Skeletal muscle cell (primary cell): ENCODE results near the gene INAFM2.

Experiments used
- DNase-seq: peaks from one replicate; pipeline ENCODE4 v3.0.0-alpha.2; 2010; ENCODE audit warnings: low read depth
- H3K4me3 ChIP-seq: 2 replicates; pipeline ENCODE4 v1.5.1; 2011; ENCODE audit warnings: low read depth, mild to moderate bottlenecking, control low read depth, low read length, moderate library complexity

Gene INAFM2

DNA sequence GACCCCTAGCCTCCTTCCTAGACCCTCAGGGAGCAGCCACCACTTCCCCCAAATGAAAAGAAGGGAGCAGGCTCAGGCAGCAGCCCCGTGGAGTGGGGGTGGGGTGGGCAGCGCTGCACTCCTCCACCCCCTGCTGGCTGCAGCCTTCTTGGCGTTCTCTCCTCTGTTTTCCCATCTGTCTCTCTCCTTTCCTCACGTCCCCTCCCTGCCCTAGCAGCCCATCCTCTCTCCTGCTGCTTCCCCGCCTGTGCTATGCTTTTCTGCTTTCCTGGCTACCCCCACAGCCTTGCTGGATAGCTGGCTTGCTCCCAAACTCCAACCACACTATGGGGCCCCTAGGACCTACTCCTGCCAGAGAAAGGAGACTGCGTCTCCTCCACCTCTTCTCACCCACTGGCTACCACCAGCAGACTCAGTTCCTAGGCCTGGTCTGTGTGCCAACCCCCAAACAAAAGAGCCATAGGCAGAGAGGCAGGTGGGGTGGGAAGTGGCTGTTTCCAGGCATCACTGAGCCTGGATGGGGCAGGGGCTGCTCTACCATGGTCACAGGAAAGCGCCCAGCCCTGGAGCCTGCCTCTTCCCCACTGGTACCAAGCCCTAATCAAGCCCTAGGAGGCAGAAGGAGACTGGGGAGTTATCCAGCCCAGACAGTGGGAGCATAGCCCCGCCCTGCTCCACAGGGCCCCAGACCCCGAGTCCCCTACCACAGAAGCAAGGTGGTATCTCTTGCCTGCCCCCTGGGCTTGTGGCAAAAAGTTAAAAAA is 31.1 kb downstream of the INAFM2 start:
- H3K4me3 ChIP-seq, result no peak overlapping the region
- peak; percentile 74 for DNase-seq

GRCh38 chr15:40355976-40356585 is 32.6 kb downstream of the INAFM2 start:
- no peak for DNase-seq
- H3K4me3 ChIP-seq, result no peak overlapping the region

DNA sequence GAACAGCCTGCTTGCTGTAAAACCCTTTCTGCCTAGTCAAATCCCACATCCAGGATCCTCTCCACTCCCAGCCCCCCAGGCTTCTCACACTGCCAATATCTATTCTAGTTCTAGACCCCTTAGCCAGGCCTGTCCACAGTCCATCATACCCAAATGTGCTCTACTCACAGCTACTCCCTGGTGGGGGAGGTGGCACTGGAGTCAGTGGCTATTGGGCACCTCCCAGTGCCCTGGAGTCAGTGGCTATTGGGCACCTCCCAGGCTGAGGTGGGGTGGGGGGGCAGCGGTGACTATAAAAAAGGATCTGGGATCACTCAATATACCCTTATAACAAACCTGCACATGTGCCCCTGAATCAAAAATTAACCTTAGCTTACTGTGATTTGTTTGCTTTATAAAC is 33.8 kb downstream of the INAFM2 start:
- DNase-seq, result no peak
- H3K4me3 ChIP-seq, result peak overlapping the region; percentile 53

GRCh38 chr15:40357723-40358470 is 34.4 kb downstream of the INAFM2 start, which contains the start of gene DISP2:
Gene DISP2 (plus strand): TSS chr15:40358219. CDS start chr15:40358322, 103 bp downstream.
- H3K4me3 ChIP-seq, result peak within 1 kb of the TSS; percentile 53
- no peak for DNase-seq

- peak overlapping the region; percentile 45 for H3K4me3 ChIP-seq
- DNase-seq, result no peak
Measured at GRCh38 chr15:40358471-40359353, 35.2 kb downstream of the INAFM2 start.

DNA sequence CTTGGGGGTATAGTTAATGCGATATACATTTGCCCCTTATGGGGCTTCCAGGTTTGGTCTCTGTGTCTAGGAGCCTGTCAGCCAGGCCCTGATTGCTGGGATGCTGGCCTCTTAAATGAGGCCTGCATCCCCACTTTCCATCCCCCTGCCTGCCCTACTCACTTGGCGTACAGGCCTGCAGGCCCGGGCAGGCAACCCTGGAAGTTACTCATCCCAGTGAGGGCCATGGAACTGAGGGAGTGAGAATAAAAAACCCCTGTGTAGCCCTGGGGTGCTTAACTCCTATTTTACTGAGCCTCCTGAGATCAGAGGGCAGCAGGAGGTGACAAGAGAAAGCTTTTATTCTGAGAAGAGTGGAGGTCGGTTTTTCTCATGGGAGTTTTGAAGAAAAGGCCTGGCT is 36.5 kb downstream of the INAFM2 start:
- H3K4me3 ChIP-seq, result no peak overlapping the region
- no peak for DNase-seq

DNA sequence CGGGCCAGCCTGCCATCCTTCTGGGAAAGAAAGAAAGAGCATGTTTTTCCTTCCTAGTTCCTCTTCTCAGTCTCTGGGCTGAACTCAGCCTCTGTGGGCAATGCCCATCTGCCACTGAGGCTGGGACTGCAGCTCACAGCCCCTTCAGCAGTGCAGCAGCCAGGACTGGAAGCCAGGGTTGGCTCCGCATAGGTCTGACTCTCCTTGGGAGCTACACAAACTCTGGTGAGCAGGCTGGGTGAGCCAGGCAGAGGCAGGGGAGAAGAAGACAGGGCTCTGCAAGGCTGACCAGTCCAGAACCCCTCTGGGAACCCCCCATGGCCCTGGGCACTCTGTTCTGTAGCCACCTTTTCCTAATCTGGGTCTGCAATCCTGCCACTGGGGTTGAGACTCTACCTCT is 38.1 kb downstream of the INAFM2 start:
- no peak overlapping the region for H3K4me3 ChIP-seq
- no peak for DNase-seq

- DNase-seq, result no peak
- no peak overlapping the region for H3K4me3 ChIP-seq
Measured at GRCh38 chr15:40363611-40364010, 40.1 kb downstream of the INAFM2 start.

DNA sequence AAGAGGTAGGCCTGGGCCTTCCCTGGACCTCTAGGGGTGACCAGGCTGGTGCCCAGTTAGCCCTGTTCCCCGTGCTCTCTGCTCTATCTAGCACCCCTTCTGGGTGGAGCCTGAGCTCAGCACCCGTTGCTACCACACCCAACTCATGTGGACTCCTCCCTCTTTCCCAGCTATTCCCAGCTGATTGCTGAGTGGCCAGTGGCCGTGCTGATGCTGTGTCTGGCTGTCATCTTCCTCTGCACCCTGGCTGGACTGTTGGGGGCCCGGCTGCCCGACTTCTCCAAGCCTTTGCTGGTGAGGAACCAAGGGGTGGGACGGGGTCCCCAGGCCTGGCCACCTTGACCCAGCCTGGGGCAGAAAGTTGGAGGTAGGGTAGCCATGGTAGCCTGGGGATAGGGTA is 40.8 kb downstream of the INAFM2 start:
- H3K4me3 ChIP-seq, result no peak overlapping the region
- DNase-seq, result no peak

DNA sequence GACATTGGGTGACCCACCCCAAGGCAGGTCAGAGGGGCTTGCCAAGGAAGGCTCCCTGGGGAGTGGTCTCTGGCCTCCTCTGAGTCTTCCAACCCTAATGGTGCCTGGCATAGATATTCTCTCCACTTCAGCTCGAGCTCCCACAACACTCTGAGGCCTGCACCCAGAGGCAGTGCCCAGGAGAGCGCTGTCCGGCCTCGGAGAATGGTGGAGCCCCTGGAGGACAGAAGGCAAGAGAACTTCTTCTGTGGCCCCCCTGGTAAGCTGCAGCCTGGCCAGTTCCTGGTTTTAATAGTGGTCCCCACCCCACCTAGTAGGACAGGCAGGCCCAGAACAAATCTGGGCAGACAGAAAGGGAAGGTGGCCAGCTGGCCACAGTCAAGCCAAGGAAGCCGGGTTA is 41.5 kb downstream of the INAFM2 start:
- DNase-seq, result no peak
- H3K4me3 ChIP-seq, result no peak overlapping the region

- no peak overlapping the region for H3K4me3 ChIP-seq
- DNase-seq, result no peak
Measured at GRCh38 chr15:40365624-40366456, 42.3 kb downstream of the INAFM2 start.

DNA sequence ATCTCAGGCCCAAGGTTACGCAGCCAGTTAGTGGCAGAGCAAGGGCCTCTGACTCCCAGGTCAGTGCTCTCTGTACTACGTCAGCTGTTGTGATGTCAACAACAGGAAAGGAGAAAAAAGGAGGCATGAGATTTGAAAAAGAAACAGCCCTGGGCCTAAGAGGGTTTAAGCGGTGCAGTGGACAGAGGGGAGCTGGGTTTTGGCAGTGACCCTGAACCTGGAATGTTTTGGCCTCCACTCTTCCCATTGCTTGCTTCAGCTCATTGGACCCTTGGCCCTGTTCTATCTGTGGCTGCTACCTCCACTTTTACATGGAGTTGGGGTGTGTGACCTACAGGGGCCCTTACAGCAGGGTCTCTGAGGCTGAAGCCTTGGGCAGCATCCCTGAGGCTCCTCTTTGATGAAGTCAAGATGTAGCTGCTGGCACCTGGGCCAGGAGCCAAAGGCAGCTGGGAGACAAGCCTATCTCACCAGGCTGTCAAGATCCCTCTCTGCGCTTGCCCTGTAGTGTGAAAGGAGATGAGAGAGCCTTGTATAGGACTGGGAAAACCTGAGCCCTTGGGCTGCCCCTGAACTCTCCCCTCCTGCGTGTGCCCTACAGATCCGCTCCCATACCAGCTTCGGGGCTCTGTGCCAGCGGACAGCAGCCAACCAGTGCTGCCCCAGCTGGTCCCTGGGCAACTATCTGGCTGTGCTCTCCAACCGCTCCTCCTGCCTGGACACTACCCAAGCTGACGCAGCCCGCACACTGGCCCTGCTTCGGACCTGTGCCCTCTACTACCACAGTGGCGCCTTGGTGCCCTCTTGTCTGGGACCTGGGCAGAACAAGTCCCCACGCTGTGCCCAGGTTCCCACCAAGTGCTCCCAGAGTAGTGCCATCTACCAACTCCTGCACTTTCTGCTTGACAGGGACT is 43.2 kb downstream of the INAFM2 start:
- no peak overlapping the region for H3K4me3 ChIP-seq
- no peak for DNase-seq

DNA sequence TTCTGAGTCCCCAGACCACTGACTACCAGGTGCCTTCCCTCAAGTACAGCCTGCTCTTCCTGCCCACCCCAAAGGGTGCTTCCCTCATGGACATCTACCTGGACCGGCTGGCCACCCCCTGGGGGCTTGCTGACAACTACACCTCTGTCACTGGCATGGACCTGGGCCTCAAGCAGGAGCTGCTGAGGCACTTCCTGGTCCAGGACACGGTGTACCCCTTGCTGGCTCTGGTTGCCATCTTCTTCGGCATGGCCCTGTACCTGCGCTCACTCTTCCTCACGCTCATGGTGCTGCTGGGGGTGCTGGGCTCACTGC is 43.8 kb downstream of the INAFM2 start:
- no peak for DNase-seq
- no peak overlapping the region for H3K4me3 ChIP-seq

DNA sequence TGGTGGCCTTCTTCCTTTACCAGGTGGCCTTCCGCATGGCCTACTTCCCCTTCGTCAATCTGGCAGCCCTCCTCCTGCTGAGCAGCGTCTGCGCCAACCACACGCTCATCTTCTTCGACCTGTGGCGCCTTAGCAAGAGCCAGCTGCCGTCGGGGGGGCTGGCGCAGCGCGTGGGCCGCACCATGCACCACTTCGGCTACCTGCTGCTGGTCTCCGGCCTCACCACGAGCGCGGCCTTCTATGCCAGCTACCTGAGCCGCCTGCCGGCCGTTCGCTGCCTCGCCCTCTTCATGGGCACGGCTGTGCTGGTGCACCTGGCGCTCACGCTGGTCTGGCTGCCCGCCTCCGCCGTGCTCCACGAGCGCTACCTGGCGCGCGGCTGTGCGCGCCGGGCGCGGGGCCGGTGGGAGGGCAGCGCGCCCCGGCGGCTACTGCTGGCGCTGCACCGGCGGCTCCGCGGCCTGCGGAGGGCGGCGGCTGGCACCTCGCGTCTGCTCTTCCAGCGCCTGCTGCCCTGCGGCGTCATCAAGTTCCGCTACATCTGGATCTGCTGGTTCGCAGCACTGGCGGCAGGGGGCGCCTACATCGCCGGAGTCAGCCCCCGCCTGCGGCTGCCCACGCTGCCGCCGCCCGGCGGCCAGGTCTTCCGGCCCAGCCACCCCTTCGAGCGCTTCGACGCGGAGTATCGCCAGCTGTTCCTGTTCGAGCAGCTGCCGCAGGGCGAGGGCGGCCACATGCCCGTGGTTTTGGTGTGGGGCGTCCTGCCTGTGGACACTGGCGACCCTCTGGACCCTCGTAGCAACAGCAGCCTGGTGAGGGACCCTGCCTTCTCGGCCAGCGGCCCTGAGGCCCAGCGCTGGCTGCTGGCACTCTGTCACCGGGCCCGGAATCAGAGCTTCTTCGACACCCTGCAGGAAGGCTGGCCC is 44.5 kb downstream of the INAFM2 start:
- peak overlapping the region; percentile 37 for H3K4me3 ChIP-seq
- peak; percentile 63 for DNase-seq

- no peak for DNase-seq
- no peak overlapping the region for H3K4me3 ChIP-seq
Measured at GRCh38 chr15:40368719-40369473, 45.4 kb downstream of the INAFM2 start.

DNA sequence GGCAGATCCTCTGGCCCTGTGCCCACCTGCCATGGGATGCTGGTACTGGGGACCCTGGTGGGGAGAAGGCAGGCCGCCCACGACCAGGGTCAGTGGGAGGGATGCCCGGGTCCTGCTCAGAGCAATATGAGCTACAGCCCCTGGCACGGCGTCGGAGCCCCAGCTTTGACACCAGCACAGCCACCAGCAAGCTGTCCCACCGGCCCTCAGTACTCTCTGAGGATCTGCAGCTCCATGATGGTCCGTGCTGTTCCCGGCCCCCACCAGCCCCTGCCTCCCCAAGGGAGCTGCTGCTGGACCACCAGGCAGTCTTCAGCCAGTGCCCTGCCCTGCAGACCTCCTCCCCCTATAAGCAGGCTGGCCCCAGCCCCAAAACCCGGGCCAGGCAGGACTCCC is 46.0 kb downstream of the INAFM2 start:
- no peak for DNase-seq
- H3K4me3 ChIP-seq, result no peak overlapping the region
